Subcutaneous preadipocyte (primary cell): ENCODE data around the gene KRT23. TPM values are rescaled to one million over a fixed set of nuclear protein-coding genes. Genes with fewer than 3 reads are reported as not detected.

Source experiments
- total RNA-seq: library from RNA; depleted of rRNA; stranded (reverse); fragments of >200 nt; gene quantifications from 2 replicates; pipeline ENCODE4 v1.2.3, GENCODE V29; 2012

KRT23 gene, protein sequence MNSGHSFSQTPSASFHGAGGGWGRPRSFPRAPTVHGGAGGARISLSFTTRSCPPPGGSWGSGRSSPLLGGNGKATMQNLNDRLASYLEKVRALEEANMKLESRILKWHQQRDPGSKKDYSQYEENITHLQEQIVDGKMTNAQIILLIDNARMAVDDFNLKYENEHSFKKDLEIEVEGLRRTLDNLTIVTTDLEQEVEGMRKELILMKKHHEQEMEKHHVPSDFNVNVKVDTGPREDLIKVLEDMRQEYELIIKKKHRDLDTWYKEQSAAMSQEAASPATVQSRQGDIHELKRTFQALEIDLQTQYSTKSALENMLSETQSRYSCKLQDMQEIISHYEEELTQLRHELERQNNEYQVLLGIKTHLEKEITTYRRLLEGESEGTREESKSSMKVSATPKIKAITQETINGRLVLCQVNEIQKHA
- total RNA-seq: not detected in 2 replicates

DNA sequence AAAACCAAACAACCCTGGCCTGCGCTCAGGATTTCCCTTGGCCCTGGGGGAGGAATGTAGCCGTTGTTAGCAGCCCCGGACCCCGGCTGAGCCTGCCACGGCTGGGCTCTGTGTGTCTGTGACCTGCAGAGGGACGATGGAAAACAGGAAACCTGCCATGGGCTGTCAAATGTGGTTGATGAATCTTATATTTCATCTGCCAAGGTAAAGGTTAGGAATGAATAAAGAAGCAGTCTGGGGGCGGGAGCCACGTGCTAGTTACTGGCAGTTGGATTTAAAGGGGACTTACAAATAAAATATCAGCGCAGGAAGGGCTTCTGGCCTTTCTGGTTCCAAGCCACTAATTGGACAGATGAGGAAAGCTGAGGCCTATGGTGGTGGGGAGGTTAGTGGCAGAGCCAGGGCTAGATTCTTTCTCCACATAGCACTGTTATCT is at the start of gene KRT23:
Gene KRT23, minus strand, starts transcription at position 263 of the 436 bp plus-strand sequence. CDS start 1,043 bp downstream, outside the sequence.

DNA sequence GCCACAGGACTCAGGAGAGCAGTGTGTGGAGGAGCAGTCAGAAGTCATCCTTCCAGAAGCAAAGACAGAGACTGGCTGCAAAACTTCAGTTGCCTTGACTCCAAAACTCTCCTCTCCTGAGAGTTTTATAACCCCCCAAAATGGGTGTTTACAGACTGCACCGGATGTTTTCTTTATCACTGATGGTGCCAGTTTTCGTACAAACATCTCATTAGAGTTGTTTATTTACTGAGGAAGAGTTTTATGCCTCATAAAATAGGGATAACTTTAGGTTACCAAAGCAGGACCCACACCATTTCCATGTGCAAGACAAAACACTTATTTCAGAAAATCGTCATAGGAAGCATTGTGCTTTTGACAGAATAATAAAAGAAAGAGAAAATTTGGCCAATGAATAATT is 46.8 kb upstream of the KRT23 start, which contains the start of gene KRT40:
Gene KRT40, minus strand, starts transcription at position 101 of the 400 bp plus-strand sequence. Its CDS starts 53 bp downstream, at position 48.

DNA sequence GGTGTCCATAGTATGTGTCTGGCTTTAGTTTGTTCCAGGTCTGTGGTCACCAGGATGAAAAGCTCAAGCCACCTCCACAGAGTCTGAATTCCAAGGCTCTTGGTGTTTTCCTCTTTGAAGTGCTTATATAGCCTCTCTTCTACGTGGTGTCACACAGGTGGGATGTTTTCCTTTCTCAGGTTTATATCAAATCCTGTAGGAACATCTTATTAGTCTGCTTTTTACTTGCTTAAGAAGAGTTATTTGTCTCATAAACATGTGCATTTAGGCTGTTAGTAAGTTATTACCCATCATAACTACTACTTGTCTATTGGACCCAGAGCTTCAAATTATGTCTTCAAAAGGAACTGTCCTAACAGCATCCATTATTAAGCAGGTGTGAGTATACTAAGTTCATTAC is 29.4 kb upstream of the KRT23 start, which contains the start of gene KRT39:
Gene KRT39, minus strand, starts transcription at position 101 of the 400 bp plus-strand sequence. Its CDS starts 92 bp downstream, at position 9.

DNA sequence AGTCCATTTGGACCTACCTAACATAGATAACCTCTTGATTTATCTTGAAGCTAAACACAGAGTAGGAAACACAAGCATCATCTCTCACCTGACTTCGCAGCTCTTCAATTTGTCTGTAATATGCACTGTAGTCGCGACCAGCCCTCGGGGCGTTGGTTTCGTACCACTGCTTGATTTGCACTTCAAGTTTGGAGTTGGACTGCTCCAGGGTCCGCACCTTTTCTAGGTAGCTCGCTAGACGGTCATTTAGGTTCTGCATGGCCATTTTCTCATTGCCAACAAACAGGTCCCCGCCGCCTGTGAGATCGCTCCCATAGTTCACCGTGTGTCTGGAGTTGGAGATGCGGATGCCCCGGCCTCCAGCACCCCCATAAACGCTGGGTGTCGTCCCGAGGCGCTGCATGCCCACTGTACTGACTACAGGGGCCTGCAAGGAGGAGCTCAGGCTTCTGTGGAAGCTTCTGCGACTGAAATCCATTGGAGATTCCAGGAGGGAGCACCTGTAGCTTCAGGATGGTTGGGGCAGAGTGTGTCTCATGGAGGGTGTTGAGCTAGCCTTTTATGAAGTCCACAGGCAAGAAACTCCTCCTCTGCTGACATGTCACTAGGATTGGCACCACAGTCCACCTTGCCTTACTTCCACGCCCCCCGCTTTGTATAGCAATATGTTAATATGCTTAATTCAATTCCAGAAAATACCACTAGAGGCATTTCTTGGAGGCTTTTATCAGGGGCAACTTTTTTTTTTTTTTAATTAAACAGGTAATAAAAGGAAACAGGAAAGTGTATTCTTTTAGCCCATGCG is 52.5 kb downstream of the KRT23 start, which contains the start of gene KRT20:
Gene KRT20, minus strand, starts transcription at position 535 of the 805 bp plus-strand sequence. Its CDS starts 57 bp downstream, at position 478.

Other genes starting within 250 kb of the KRT23 start
- gene KRT24, start 233.9 kb downstream of the KRT23 start, total RNA-seq: not detected in 2 replicates
- not detected in 2 replicates for gene KRT25, start 182.3 kb downstream of the KRT23 start, total RNA-seq
- gene KRT26, start 165.4 kb downstream of the KRT23 start, total RNA-seq: not detected in 2 replicates
- not detected in 2 replicates for gene KRT27, start 155.1 kb downstream of the KRT23 start, total RNA-seq
- gene KRT28, start 137.7 kb downstream of the KRT23 start, total RNA-seq: not detected in 2 replicates
- 0.37 and 2.2 TPM in 2 replicates for gene KRT10, start 115.0 kb downstream of the KRT23 start, total RNA-seq
- gene KRT12, start 70.4 kb downstream of the KRT23 start, total RNA-seq: not detected in 2 replicates
- gene KRT20, start 52.4 kb downstream of the KRT23 start, total RNA-seq: not detected in 2 replicates
- not detected in 2 replicates for gene KRT39, start 29.3 kb upstream of the KRT23 start, total RNA-seq
- gene KRT40, start 46.7 kb upstream of the KRT23 start, total RNA-seq: not detected in 2 replicates
- gene KRTAP3-3, start 56.5 kb upstream of the KRT23 start, total RNA-seq: not detected in 2 replicates
- gene KRTAP3-2, start 62.3 kb upstream of the KRT23 start, total RNA-seq: not detected in 2 replicates
- gene KRTAP3-1, start 71.5 kb upstream of the KRT23 start, total RNA-seq: not detected in 2 replicates
- gene KRTAP1-5, start 89.6 kb upstream of the KRT23 start, total RNA-seq: 1.1 and 1.6 TPM in 2 replicates
- not detected in 2 replicates for gene KRTAP1-4, start 92.5 kb upstream of the KRT23 start, total RNA-seq
- not detected in 2 replicates for gene KRTAP1-3, start 97.2 kb upstream of the KRT23 start, total RNA-seq
- not detected in 2 replicates for gene KRTAP1-1, start 103.8 kb upstream of the KRT23 start, total RNA-seq
- gene KRTAP2-1, start 109.7 kb upstream of the KRT23 start, total RNA-seq: not detected in 2 replicates
- not detected in 2 replicates for gene KRTAP2-2, start 117.6 kb upstream of the KRT23 start, total RNA-seq
- gene KRTAP2-3, start 122.5 kb upstream of the KRT23 start, total RNA-seq: not detected in 2 replicates
- not detected in 2 replicates for gene KRTAP2-4, start 128.2 kb upstream of the KRT23 start, total RNA-seq
- gene KRTAP4-7, start 146.5 kb upstream of the KRT23 start, total RNA-seq: not detected in 2 replicates
- not detected in 2 replicates for gene KRTAP4-8, start 160.5 kb upstream of the KRT23 start, total RNA-seq
- not detected in 2 replicates for gene KRTAP4-16, start 164.6 kb upstream of the KRT23 start, total RNA-seq
- not detected in 2 replicates for gene KRTAP4-9, start 167.7 kb upstream of the KRT23 start, total RNA-seq
- not detected in 2 replicates for gene KRTAP4-11, start 180.7 kb upstream of the KRT23 start, total RNA-seq
- not detected in 2 replicates for gene KRTAP4-12, start 186.5 kb upstream of the KRT23 start, total RNA-seq
- not detected in 2 replicates for gene KRTAP4-6, start 202.9 kb upstream of the KRT23 start, total RNA-seq
- gene KRTAP4-5, start 212.2 kb upstream of the KRT23 start, total RNA-seq: not detected in 2 replicates
- gene KRTAP4-4, start 223.1 kb upstream of the KRT23 start, total RNA-seq: not detected in 2 replicates
- gene KRTAP4-3, start 230.6 kb upstream of the KRT23 start, total RNA-seq: not detected in 2 replicates
- not detected in 2 replicates for gene KRTAP4-2, start 240.6 kb upstream of the KRT23 start, total RNA-seq
- gene KRTAP4-1, start 247.3 kb upstream of the KRT23 start, total RNA-seq: not detected in 2 replicates